Sigmoid colon (tissue), 7 donors: ENCODE results near the gene PEX16. TPM values are rescaled to one million over a fixed set of nuclear protein-coding genes. Genes with fewer than 3 reads are reported as not detected.

Experiments used
- DNase-seq: peaks from one replicate; pipeline ENCODE4 v3.0.0-alpha.2; 2019
- H3K27ac ChIP-seq, 4 donors: fragments of 200-600 bp; sonication (generic); one replicate each; pipeline ENCODE4 v1.5.1; 2016 to 2019; ENCODE audit warnings: mild to moderate bottlenecking in 1 of 4
- H3K27me3 ChIP-seq, 3 donors: fragments of 200-600 bp; sonication (generic); one replicate each; pipeline ENCODE4 v1.5.1; 2019; ENCODE audit warnings: mild to moderate bottlenecking in 1 of 3
- H3K36me3 ChIP-seq, 4 donors: fragments of 200-600 bp; sonication (generic); one replicate each; pipeline ENCODE4 v1.5.1; 2016 to 2019
- H3K4me1 ChIP-seq, 4 donors: fragments of 200-600 bp; sonication (generic); one replicate each; pipeline ENCODE4 v1.5.1; 2017 to 2019
- H3K4me3 ChIP-seq, 4 donors: fragments of 200-600 bp; sonication (generic); one replicate each; pipeline ENCODE4 v1.5.1; 2017 to 2019; ENCODE audit warnings: mild to moderate bottlenecking in 2 of 4, moderate library complexity in 1 of 4
- H3K9me3 ChIP-seq, 4 donors: fragments of 200-600 bp in 3 of 4; sonication (generic) in 3 of 4; one replicate each; pipeline versions ENCODE4 v1.5.1 to v1.6.1; 2013 to 2019
- CTCF ChIP-seq, 4 experiments: fragments of 450-650 bp in 3 of 4; fragments of 200-600 bp in 1 of 4; IDR thresholded peaks; one replicate each; pipeline ENCODE4 v1.5.1; 2016 to 2019; ENCODE audit warnings: antibody characterized with exemption in 4 of 4, mild to moderate bottlenecking in 3 of 4, moderate library complexity in 2 of 4
- EP300 ChIP-seq, 4 donors: sonication (generic); formaldehyde crosslinking; IDR thresholded peaks; one replicate each; pipeline ENCODE4 v1.6.1; 2017; ENCODE audit warnings: antibody characterized with exemption in 4 of 4
- POLR2A ChIP-seq, 2 donors: fragments of 450-650 bp; IDR thresholded peaks; one replicate each; pipeline ENCODE4 v1.6.1; 2016; ENCODE audit warnings: antibody characterized with exemption in 2 of 2, mild to moderate bottlenecking in 2 of 2, moderate library complexity in 2 of 2
- POLR2AphosphoS5 ChIP-seq, 4 donors: sonication (generic); formaldehyde crosslinking; IDR thresholded peaks; one replicate each; pipeline ENCODE4 v1.6.1; 2017; ENCODE audit warnings: antibody characterized with exemption in 4 of 4
- WGBS, 2 donors: extraction: QIAGEN DNeasy Blood & Tissue Kit; methylation state at CpG; one replicate each; pipeline ENCODE4 v1.1.7; 2013; 5-methylcytosine and 5-hydroxymethylcytosine counted together
- intact Hi-C: fragments of 100-400 bp; cut with DNase I; formaldehyde crosslinking; loops from one replicate; pipeline ENCODE4 v1.15.1; 2023
- polyA plus RNA-seq, 3 donors: library from polyadenylated mRNA; stranded (reverse); fragments of 200-250 nt; gene quantifications; one replicate each; pipeline ENCODE4 v1.2.3, GENCODE V29; 2013
- total RNA-seq, 4 donors: library from RNA; depleted of rRNA; stranded (reverse); fragments of >200 nt; gene quantifications; one replicate each; pipeline ENCODE4 v1.1.0, GENCODE V29; 2016
- donor health status: healthy with polysubstance abuse.
- donor health status: Bipolar disorder and iron deficiency.
- donor health status: healthy.

PEX16 gene
- total and polyA plus RNA-seq, 7 donors = 13.8 to 46.3 (median 28.2) TPM

- H3K9me3 ChIP-seq = no peaks in the 10 kb centered on the region
- H3K36me3 ChIP-seq = no peaks in the 10 kb centered on the region
- TF ChIP-seq POLR2A (IDR thresholded peaks at IDR 0.05) (no peak), EP300 (IDR thresholded peaks at IDR 0.05) (no peak), POLR2AphosphoS5 (IDR thresholded peaks at IDR 0.05) (no peak), CTCF (IDR thresholded peaks at IDR 0.05) (no peak)
- H3K27me3 ChIP-seq = peaks cover 0 to 7% (median 5%) of the 10 kb centered on the region in 3 donors
- H3K4me3 ChIP-seq = no peak overlapping the region
- WGBS, 2 donors = 86 to 89% methylated on average over 6 of the region's 6 CpGs
- H3K27ac ChIP-seq = no peak overlapping the region
- peaks cover 0 to 10% (median 9%) of the 10 kb centered on the region in 4 donors for H3K4me1 ChIP-seq
- DNase-seq = no peak
- intact Hi-C loops = no loop called here
These were observed 23.0 kb downstream of the PEX16 start for GRCh38 chr11:45894555-45895247.

- no peak for TF ChIP-seq EP300 (IDR thresholded peaks at IDR 0.05)
- TF ChIP-seq CTCF (IDR thresholded peaks at IDR 0.05) = no peak
- intact Hi-C loops = no loop called here
- no peak overlapping the region for H3K4me3 ChIP-seq
- no peaks in the 10 kb centered on the region for H3K9me3 ChIP-seq
- no peaks in the 10 kb centered on the region for H3K36me3 ChIP-seq
- H3K27ac ChIP-seq = no peak overlapping the region
- WGBS, 2 donors = 78 to 82% methylated on average over 5 of the region's 5 CpGs
- peaks cover 0 to 7% (median 5%) of the 10 kb centered on the region in 3 donors for H3K27me3 ChIP-seq
- no peaks in the 10 kb centered on the region for H3K4me1 ChIP-seq
- no peak for DNase-seq
These were observed 24.8 kb downstream of the PEX16 start for GRCh38 chr11:45892856-45893255.

GRCh38 chr11:45890886-45891550 is 26.7 kb downstream of the PEX16 start:
- intact Hi-C loops = no loop called here
- TF ChIP-seq EP300 (IDR thresholded peaks at IDR 0.05) = no peak
- TF ChIP-seq CTCF (IDR thresholded peaks at IDR 0.05) = no peak
- no peak for TF ChIP-seq POLR2AphosphoS5 (IDR thresholded peaks at IDR 0.05)
- TF ChIP-seq POLR2A (IDR thresholded peaks at IDR 0.05) = no peak
- no peak overlapping the region for H3K27ac ChIP-seq
- DNase-seq = no peak
- H3K36me3 ChIP-seq = no peaks in the 10 kb centered on the region
- H3K4me3 ChIP-seq = no peak overlapping the region
- WGBS, 2 donors = 84 to 91% methylated on average over 9 of the region's 9 CpGs
- peaks cover under 1 to 7% (median 4%) of the 10 kb centered on the region in 3 donors for H3K27me3 ChIP-seq
- H3K9me3 ChIP-seq = no peaks in the 10 kb centered on the region
- H3K4me1 ChIP-seq = peaks cover 0 to 3% (median 1%) of the 10 kb centered on the region in 4 donors

GRCh38 chr11:45889966-45890365 is 27.7 kb downstream of the PEX16 start:
- H3K27ac ChIP-seq = no peak overlapping the region
- no peaks in the 10 kb centered on the region for H3K9me3 ChIP-seq
- H3K27me3 ChIP-seq = peaks cover 3 to 6% (median 4%) of the 10 kb centered on the region in 3 donors
- DNase-seq = no peak
- H3K36me3 ChIP-seq = no peaks in the 10 kb centered on the region
- TF ChIP-seq POLR2AphosphoS5 (IDR thresholded peaks at IDR 0.05) (no peak), POLR2A (IDR thresholded peaks at IDR 0.05) (no peak), CTCF (IDR thresholded peaks at IDR 0.05) (no peak), EP300 (IDR thresholded peaks at IDR 0.05) (no peak)
- intact Hi-C loops = no loop called here
- no peak overlapping the region for H3K4me3 ChIP-seq
- H3K4me1 ChIP-seq = peaks cover 0 to 8% (median 6%) of the 10 kb centered on the region in 4 donors
- 91% methylated on average over 9 of the region's 9 CpGs for WGBS, 2 donors
